ENCODE data around the gene SP7.

Gene SP7

GRCh38 chr12:53327435-53328042 is 8.6 kb downstream of the SP7 start:
- peak; percentile 24 for DNase-seq (ENCODE audit: low read depth)
- peak; percentile 54 for TF ChIP-seq CTCF (conservative IDR thresholded peaks at IDR 0.05; ENCODE audit: low read depth, low read length)
- H3K4me3 ChIP-seq (ENCODE audit: low read depth, low read length) = no peak overlapping the region

- no peak for TF ChIP-seq CTCF (conservative IDR thresholded peaks at IDR 0.05; ENCODE audit: low read depth, low read length)
- H3K4me3 ChIP-seq (ENCODE audit: low read depth, low read length) = no peak overlapping the region
These were observed 9.5 kb downstream of the SP7 start for GRCh38 chr12:53326460-53327185.

GRCh38 chr12:53325511-53326061 is 10.6 kb downstream of the SP7 start:
- no peak for TF ChIP-seq CTCF (conservative IDR thresholded peaks at IDR 0.05; ENCODE audit: low read depth, low read length)
- DNase-seq (ENCODE audit: low read depth) = no peak
- H3K4me3 ChIP-seq (ENCODE audit: low read depth, low read length) = peak overlapping the region; percentile 62

More at GRCh38 chr12:53326460-53327185, 9.5 kb downstream of the SP7 start:
- no peak for DNase-seq (ENCODE audit: low read depth)

DNA sequence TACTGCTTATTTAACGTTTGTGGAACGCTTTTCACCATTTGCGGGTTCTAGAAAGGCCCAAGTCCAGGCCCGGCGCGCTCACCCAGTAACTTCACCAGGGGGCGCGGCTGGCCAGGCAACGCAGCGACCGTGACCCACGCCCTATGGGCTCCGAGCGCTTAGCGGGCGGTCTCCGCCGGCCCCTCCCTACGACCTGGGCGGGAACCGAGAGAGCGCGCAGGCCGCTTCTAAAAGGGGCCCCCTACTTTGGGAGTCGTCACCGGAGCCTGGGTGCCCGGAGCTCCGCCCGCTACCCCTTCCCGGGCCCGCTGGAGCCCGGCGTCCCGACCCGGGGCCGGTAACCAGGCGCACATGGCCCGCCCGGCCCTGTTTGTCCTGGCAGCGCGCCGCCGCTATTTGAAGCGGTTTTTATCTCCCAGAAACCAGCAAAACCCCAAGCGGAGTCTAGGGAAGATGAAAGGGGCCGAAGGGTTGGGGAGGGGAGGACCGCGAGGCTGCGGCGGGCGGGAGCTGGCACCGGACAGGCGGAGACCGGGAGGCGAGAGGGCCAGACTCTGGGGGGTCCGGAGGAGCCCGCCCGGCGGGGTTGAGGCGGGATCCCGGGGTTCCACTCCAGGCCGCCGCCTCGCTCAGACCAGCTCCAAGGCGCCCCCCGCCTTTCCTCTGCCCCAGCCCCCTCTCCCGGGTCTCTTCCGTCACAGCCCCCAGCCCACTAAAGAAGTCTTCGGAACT is 11.2 kb downstream of the SP7 start:
- H3K4me3 ChIP-seq (ENCODE audit: low read depth, low read length) = peak overlapping the region; percentile 62
- peak; percentile 91 for DNase-seq (ENCODE audit: low read depth)
- TF ChIP-seq CTCF (conservative IDR thresholded peaks at IDR 0.05; ENCODE audit: low read depth, low read length) = peak; percentile 77

DNA sequence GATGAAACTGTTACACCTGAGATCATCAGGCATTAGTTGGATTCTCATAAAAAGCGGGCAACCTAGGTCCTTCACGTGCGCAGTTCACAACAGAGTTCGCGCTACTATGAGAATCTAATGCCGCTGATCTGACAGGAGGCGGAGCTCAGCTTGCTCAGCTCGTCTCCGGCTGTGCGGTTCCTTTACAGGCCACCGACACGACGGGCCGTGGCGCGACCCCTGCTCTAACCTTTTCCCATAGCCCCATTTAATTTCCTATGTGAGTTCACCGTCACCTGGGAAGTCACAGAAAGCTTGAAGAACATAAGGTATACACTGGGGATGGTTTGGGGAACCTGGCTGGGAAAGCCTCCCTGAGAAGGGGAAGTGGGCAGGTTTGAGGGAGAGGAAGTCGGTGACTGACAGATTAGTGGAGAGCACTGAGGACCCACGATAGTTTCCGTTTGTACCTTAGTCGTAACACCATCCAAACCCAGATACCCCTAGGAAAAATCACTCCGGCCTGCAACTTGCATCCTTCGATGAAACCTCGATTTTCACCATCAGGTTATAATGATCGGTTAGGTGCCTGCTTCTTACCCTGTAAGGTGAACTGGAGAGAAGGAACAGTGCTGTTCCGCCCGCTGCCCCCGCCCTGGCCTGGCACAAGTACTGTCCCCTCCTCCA is 11.9 kb downstream of the SP7 start:
- TF ChIP-seq CTCF (conservative IDR thresholded peaks at IDR 0.05; ENCODE audit: low read depth, low read length) = no peak
- DNase-seq (ENCODE audit: low read depth) = peak; percentile 10
- peak overlapping the region; percentile 62 for H3K4me3 ChIP-seq (ENCODE audit: low read depth, low read length)

DNA sequence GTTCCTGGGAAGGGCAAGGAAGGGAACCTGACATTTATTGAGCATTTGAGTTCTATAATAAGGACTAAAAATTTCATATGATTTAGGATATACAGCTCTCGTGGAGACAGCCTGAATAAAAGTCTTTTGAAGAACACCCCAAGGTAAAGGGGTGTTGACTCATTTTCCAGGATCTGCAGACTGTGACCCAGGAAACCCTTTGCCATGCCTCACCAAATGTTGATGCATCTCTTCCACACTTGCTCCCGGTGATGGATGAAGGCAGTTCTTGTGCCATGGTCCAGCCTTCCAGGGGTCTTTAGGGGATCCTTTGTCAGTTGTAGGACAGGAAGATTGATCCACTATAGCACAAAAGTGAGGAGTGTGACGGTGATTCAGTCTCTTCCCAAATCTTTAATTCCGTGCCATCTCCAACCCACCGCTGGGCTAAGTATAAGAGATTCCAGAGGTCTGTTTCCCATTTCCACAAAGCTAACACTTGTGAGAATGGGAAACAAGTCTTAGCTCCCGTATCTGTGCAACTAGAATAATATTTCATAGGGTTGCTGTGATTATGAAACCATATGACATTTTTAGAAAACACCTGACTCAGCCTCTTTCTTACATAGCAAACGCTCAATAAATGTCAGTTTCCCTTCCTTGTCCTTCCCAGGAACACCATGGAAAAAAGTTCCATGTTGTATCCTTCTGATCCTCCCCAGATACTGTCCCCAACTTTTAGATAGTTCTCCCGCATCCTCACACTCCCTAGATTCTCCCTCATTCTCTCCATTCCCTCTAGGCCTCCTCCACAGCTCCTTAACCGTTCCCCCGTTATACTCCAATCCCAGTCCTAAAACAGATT is 15.6 kb downstream of the SP7 start:
- DNase-seq (ENCODE audit: low read depth) = peak; percentile 56
- no peak for TF ChIP-seq CTCF (conservative IDR thresholded peaks at IDR 0.05; ENCODE audit: low read depth, low read length)
- peak overlapping the region; percentile 79 for H3K4me3 ChIP-seq (ENCODE audit: low read depth, low read length)

Data from choroid plexus epithelial cell (primary cell).